COLO668 (cell line): Measurements from ENCODE around the gene DUOXA2.

Source experiments
- DNase-seq: peaks from one replicate; lab custom pipeline; 2025; ENCODE audit not compliant: unreplicated experiment; lab: John Stamatoyannopoulos, UW

Gene DUOXA2

DNA sequence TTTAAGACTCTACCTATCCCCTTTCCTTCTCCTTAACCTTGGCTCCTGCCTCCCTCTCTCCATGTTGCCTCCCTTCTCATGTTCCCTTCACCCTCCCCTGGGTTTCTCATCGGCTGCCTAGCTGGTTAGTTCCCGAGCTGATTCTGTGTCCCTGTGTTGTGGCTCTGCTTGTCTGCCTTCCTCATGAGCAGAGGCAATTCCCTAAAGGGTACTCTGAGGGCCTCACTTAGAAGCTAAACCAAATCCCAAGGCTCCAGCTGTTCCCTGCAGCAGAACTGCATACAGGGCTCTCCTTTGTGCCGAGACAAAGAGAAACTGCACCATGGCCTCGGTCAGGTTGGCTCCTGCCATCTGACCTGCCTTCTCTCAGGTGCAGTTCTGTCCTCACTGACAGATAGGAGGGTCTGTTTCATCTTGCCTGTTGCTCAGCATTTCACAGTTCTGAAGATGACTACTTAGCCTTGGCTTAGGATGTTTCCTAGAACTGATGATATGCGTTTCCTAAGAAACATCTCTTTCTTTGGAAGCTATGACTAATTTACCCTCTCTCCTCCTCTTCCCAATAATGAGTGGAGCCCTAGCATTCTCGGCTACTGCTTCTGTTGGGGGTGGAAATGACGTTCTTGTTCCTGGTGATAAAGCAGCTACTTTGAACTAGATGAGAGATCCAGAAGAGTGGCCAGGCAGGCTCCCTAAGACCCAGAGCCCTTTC is 42.8 kb downstream of the DUOXA2 start:
- DNase-seq = no peak

GRCh38 chr15:45157974-45158373 is 43.8 kb downstream of the DUOXA2 start:
- no peak for DNase-seq

GRCh38 chr15:45161666-45162065 is 47.5 kb downstream of the DUOXA2 start:
- no peak for DNase-seq

DNA sequence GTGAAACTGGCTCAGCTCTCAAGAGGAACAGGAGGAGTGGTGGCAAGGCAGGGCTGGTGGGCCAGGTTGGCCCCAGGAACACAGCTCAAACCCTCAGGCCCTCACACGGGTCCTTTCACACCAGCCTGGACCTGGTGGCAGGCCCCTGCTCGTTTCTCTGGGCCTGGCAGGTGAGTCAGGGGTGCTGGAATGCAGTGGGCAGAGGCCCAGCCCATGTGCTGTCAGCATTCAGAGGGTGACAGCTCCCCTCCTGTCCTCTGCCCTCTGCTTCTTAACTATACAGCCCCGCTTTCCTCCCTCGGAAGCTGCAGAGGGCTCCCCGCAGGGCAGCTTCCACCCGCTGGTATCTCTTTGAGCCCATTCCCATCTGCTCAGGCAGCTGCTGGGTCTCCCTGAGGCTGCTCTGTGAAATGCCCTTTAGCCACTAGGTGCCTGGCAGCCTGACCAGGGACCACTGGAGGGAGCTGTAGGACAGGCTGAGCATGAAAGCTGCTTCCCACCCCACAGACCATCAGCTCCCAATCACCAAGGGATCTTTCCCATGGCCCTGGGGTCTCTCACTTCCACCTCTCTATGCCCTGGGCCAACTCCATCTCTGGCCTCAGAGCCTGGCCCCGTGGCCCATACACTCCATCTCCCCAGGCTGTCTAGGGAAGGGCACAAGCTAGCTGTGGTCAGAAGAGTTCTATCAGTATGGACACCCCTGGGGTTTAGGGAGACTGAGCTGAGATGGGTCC is 48.8 kb downstream of the DUOXA2 start:
- DNase-seq = peak; percentile 76

GRCh38 chr15:45163508-45163856 is 49.4 kb downstream of the DUOXA2 start:
- DNase-seq = no peak

DNA sequence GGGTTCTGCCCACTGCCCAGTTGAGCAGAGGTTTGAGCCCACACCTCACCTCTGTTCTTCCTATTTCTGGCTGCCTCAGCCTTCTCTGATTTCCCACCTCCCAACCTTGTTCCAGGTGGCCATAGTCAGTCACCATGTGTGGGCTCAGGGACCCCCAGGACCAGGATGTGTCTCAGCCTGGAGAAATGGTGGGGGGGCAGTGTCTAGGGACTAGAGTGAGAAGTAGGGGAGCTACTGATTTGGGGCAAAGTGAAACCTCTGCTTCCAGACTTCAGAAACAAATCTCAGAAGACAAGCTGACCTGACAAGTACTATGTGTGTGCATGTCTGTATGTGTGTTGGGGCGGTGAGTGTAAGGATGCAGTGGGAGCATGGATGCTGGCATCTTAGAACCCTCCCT is 50.8 kb downstream of the DUOXA2 start:
- DNase-seq = no peak

DNA sequence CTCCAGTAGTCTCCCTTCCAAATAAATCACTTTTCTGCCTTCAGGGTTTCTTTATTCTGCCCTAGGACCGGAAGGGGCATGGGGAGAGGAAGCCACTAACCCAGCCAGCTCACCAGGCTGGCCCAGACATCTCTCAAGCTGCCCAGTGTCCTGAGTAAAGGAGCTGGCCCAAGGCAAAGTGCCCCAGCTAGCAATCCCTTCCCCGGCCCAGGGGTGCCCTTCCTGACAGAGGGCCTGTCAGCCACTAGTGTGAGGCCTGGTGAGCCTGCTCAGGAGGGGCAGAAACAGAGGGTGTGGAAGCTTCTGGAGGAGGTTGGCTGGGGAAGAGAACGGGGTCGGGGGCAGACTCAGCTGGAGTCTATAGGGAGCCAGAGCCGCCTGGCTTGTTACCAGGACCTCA is 51.4 kb downstream of the DUOXA2 start:
- no peak for DNase-seq

DNA sequence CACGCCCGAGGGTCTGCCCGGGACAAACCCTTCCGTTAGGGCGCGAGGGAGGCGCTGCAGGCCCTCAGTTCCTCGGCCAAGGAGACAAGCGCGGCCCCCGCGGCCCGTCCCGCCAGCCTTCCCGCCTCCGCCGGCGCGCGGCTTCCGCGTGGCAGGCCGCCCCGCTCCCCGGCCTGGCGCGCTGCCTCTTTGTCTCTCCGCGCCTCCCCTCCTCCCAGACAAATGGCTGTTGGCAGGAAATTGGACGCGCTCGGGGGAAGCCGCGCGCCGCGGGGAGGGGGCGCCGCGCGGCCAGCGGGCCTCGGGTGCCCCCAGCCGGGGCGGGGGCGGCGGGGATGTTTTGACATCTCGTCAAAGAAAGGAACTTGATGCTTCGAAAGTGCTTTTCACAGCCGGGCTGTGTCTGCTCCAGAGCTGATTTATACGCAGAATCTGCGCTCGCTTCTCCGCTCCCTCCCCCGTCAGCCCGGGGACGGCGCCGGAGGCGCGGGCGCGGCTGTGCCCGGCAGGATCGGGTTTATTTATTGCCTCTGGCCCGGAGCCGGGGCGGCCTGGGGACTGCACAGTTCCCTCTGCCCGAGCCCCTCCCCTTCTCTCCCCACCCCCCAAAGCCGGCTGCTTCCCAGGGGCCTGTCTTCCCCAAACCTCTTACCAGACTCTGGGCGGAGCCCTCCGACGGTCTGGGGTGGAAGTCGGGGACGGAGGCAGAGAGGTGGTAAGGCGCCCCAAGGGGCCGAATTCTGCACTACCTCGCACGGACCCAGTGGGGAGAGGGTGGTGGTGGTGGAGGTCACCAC is 52.9 kb downstream of the DUOXA2 start:
- peak; percentile 86 for DNase-seq

- DNase-seq = no peak
Observed at GRCh38 chr15:45167631-45168205, 53.6 kb downstream of the DUOXA2 start.
